Loucy (cell line): Measurements from ENCODE around the gene CYBA.

Source experiments
- H2AFZ ChIP-seq: fragments of 200-600 bp; sonication (generic); 2 replicates; pipeline ENCODE4 v1.6.0; 2016; ENCODE audit warnings: antibody characterized with exemption, mild to moderate bottlenecking, low read length, moderate library complexity
- H3F3A ChIP-seq: fragments of 200-600 bp; 2 replicates; pipeline ENCODE4 v1.6.0; 2016; ENCODE audit warnings: antibody characterized with exemption, low read depth, mild to moderate bottlenecking
- H3K27me3 ChIP-seq: fragments of 200-600 bp; sonication (generic); 2 replicates; pipeline ENCODE4 v1.6.1; 2014; ENCODE audit warnings: low read length, mild to moderate bottlenecking; ENCODE audit not compliant: insufficient read depth, poor library complexity, severe bottlenecking
- H3K36me3 ChIP-seq: fragments of 200-600 bp; sonication (generic); 2 replicates; pipeline ENCODE4 v1.6.1; 2016; ENCODE audit warnings: low read length; ENCODE audit not compliant: insufficient read depth
- H3K4me1 ChIP-seq: fragments of 200-600 bp; sonication (generic); 2 replicates; pipeline ENCODE4 v1.5.1; 2014; ENCODE audit warnings: low read length, mild to moderate bottlenecking; ENCODE audit not compliant: insufficient read depth, poor library complexity, severe bottlenecking
- H3K4me2 ChIP-seq: fragments of 200-600 bp; sonication (generic); 2 replicates; pipeline ENCODE4 v1.6.0; 2014; ENCODE audit warnings: antibody characterized with exemption, low read length, low read depth, mild to moderate bottlenecking; ENCODE audit not compliant: poor library complexity, severe bottlenecking
- H3K4me3 ChIP-seq: fragments of 200-600 bp; sonication (generic); 2 replicates; pipeline ENCODE4 v1.5.1; 2014; ENCODE audit warnings: low read length, mild to moderate bottlenecking, mixed read lengths; ENCODE audit not compliant: poor library complexity, severe bottlenecking
- H3K79me2 ChIP-seq: fragments of 200-600 bp; sonication (generic); 2 replicates; pipeline ENCODE4 v1.6.1; 2014; ENCODE audit warnings: low read length; ENCODE audit not compliant: insufficient read depth
- H3K9ac ChIP-seq: fragments of 200-600 bp; sonication (generic); 2 replicates; pipeline ENCODE4 v1.6.0; 2014; ENCODE audit warnings: mild to moderate bottlenecking, low read depth, low read length, moderate library complexity; ENCODE audit not compliant: poor library complexity, severe bottlenecking
- H3K9me2 ChIP-seq: fragments of 200-600 bp; sonication (generic); replicated peaks from 2 replicates; pipeline ENCODE4 v1.6.1; 2016; ENCODE audit warnings: low read depth, low read length, mixed read lengths
- H3K9me3 ChIP-seq: fragments of 200-600 bp; sonication (generic); 2 replicates; pipeline ENCODE4 v1.6.1; 2014; ENCODE audit warnings: mild to moderate bottlenecking, antibody characterized with exemption, low read length, low read depth; ENCODE audit not compliant: insufficient read depth
- H4K20me1 ChIP-seq: fragments of 200-600 bp; sonication (generic); 2 replicates; pipeline ENCODE4 v1.6.0; 2014; ENCODE audit warnings: antibody characterized with exemption, low read length, mild to moderate bottlenecking; ENCODE audit not compliant: insufficient read depth, poor library complexity, severe bottlenecking
- CTCF ChIP-seq: fragments of 200-600 bp; sonication (generic); conservative IDR thresholded peaks from 2 replicates; pipeline ENCODE4 v1.5.1; 2014; ENCODE audit warnings: mild to moderate bottlenecking, antibody characterized with exemption, low read length
- EZH2phosphoT487 ChIP-seq: fragments of 200-600 bp; IDR thresholded peaks from 2 replicates; pipeline ENCODE4 v1.6.1; 2018; ENCODE audit warnings: antibody characterized with exemption, mild to moderate bottlenecking, moderate library complexity, borderline replicate concordance

CYBA gene

DNA sequence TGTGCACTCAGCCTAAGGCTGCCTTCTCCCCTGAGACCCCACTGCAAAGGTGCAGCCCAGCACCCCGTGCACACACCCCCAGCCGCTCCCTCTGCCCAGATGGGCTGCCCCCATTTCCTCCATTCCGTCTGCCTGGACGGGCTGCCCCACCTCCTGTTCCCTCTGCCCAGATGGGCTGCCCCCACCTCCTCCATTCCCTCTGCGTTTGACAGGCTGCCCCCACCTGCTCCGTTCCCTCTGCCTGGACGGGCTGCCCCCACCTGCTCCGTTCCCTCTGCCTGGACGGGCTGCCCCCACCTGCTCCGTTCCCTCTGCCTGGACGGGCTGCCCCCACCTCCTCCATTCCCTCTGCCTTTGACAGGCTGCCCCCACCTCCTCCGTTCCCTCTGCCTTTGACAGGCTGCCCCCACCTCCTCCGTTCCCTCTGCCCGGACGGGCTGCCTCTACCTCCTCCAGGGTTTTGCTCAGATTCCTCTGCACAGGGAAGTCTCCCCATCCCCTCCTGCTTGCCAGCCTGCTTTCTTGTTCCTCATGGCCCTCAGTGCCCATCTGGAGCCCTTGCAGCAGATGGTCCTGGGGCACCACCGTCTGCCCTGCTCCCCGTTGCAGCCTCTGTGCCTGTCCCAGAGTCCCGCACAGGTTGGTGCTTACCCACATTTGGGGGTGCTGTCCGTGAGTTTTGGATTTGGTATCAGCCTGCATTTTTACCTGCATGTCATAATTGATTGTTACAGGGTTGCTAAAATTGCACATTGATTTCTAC lies 35.9 kb downstream of the CYBA start:
- no peak overlapping the region for H3K4me3 ChIP-seq
- H3K4me1 ChIP-seq, result no peaks in the 10 kb centered on the region
- H2AFZ ChIP-seq, result no peak overlapping the region
- H3K79me2 ChIP-seq, result no peaks in the 10 kb centered on the region
- H3K9me3 ChIP-seq, result no peaks in the 10 kb centered on the region
- no peaks in the 10 kb centered on the region for H3K27me3 ChIP-seq
- peaks cover 14% of the 10 kb centered on the region; the same call in 1 of the 2 replicates for H3K36me3 ChIP-seq
- H3K9me2 ChIP-seq, result no peaks in the 10 kb centered on the region
- no peak overlapping the region for H3K4me2 ChIP-seq
- H3K9ac ChIP-seq, result no peak overlapping the region
- no peaks in the 10 kb centered on the region for H3F3A ChIP-seq
- H4K20me1 ChIP-seq, result no peaks in the 10 kb centered on the region
- no peak for TF ChIP-seq EZH2phosphoT487
- TF ChIP-seq CTCF, result no peak

GRCh38 chr16:88613911-88614817 lies 36.7 kb downstream of the CYBA start:
- peaks cover 14% of the 10 kb centered on the region; the same call in 1 of the 2 replicates for H3K36me3 ChIP-seq
- no peak overlapping the region for H3K4me2 ChIP-seq
- no peaks in the 10 kb centered on the region for H3K4me1 ChIP-seq

GRCh38 chr16:88613293-88613692 lies 37.6 kb downstream of the CYBA start:
- Histone ChIP-seq H3K36me3 (peaks cover 14% of the 10 kb centered on the region; the same call in 1 of the 2 replicates), H3K9me3 (no peaks in the 10 kb centered on the region), H3K9ac (no peak overlapping the region), H4K20me1 (no peaks in the 10 kb centered on the region), H3K79me2 (no peaks in the 10 kb centered on the region), H2AFZ (no peak overlapping the region), H3K4me3 (no peak overlapping the region), H3K27me3 (no peaks in the 10 kb centered on the region), H3K9me2 (no peaks in the 10 kb centered on the region), H3K4me2 (no peak overlapping the region), H3F3A (no peaks in the 10 kb centered on the region), H3K4me1 (no peaks in the 10 kb centered on the region)
- TF ChIP-seq EZH2phosphoT487 (no peak), CTCF (no peak)

More at GRCh38 chr16:88613911-88614817, 36.7 kb downstream of the CYBA start:
- Histone ChIP-seq H3K9me2 (no peaks in the 10 kb centered on the region), H3F3A (no peaks in the 10 kb centered on the region), H4K20me1 (no peaks in the 10 kb centered on the region), H3K79me2 (no peaks in the 10 kb centered on the region), H3K4me3 (no peak overlapping the region), H2AFZ (no peak overlapping the region), H3K9ac (no peak overlapping the region), H3K27me3 (no peaks in the 10 kb centered on the region), H3K9me3 (no peaks in the 10 kb centered on the region)
- TF ChIP-seq EZH2phosphoT487, result no peak
